IMR-90 (cell line): Measurements from ENCODE around the gene KRT7. TPM values are rescaled to one million over a fixed set of nuclear protein-coding genes. Genes with fewer than 3 reads are reported as not detected.

Experiments used
- ATAC-seq: fragments of 200-7000 bp; cut with Tn5 transposase; 2 replicates; pipeline ENCODE4 v1.9.1; 2020; ENCODE audit warnings: low read depth, mild to moderate bottlenecking, moderate library complexity
- BruUV-seq: library from RNA; stranded (reverse); fragments of 400-500 nt; replicated peaks from 2 replicates; lab custom pipeline; 2021; lab: Mats Ljungman, UMichigan
- CTCF ChIA-PET: fragments of 300-600 bp; formaldehyde crosslinking; extraction: SDS; loops from one replicate; lab custom pipeline; 2021; ENCODE audit warnings: antibody characterized with exemption; lab: Yijun Ruan, JAX
- POLR2A ChIA-PET: fragments of 300-600 bp; sonication (Branson Sonifier 250); formaldehyde crosslinking; loops from one replicate; lab custom pipeline; 2022; ENCODE audit warnings: antibody characterized with exemption; ENCODE audit not compliant: unreplicated experiment; lab: Charles Lee
- DNase-seq: peaks from one replicate; pipeline ENCODE4 v3.0.0; 2013
- H2AFZ ChIP-seq: replicated peaks from 2 replicates; pipeline ENCODE3; 2013; ENCODE audit warnings: low read length, mild to moderate bottlenecking; ENCODE audit not compliant: poor library complexity
- H2AK5ac ChIP-seq: 2 replicates; pipeline ENCODE4 v1.6.1; 2013; ENCODE audit warnings: low read depth, low read length, inconsistent platforms
- H2AK9ac ChIP-seq: replicated peaks from 2 replicates; pipeline ENCODE3; 2013; ENCODE audit warnings: mild to moderate bottlenecking, low read depth, low read length, moderate library complexity; ENCODE audit not compliant: poor library complexity
- H2BK120ac ChIP-seq: 2 replicates; pipeline ENCODE4 v1.6.1; 2013; ENCODE audit warnings: low read depth, low read length, inconsistent platforms
- H2BK15ac ChIP-seq: 3 replicates; pipeline ENCODE4 v1.6.1; 2013; ENCODE audit warnings: low read depth, low read length, inconsistent platforms
- H2BK20ac ChIP-seq: 2 replicates; pipeline ENCODE4 v1.6.1; 2013; ENCODE audit warnings: low read depth, mild to moderate bottlenecking, inconsistent platforms, low read length, moderate library complexity
- H2BK5ac ChIP-seq: 2 replicates; pipeline ENCODE4 v1.6.1; 2013; ENCODE audit warnings: mild to moderate bottlenecking, low read depth, low read length, inconsistent platforms; ENCODE audit not compliant: poor library complexity, severe bottlenecking
- H3K14ac ChIP-seq: replicated peaks from 2 replicates; pipeline ENCODE4 v1.6.1; 2013; ENCODE audit warnings: low read depth, low read length, inconsistent platforms
- H3K18ac ChIP-seq: 2 replicates; pipeline ENCODE4 v1.6.1; 2013; ENCODE audit warnings: low read depth, low read length, control low read depth
- H3K23ac ChIP-seq: 2 replicates; pipeline ENCODE4 v1.6.1; 2013; ENCODE audit warnings: low read depth, low read length, inconsistent platforms
- H3K27ac ChIP-seq: 2 replicates; pipeline ENCODE4 v1.5.1; 2013; ENCODE audit warnings: mild to moderate bottlenecking, control low read depth, low read length; ENCODE audit not compliant: insufficient read depth
- H3K27me3 ChIP-seq: 2 replicates; pipeline ENCODE4 v1.6.1; 2013; ENCODE audit warnings: low read length; ENCODE audit not compliant: control insufficient read depth, insufficient read depth
- H3K36me3 ChIP-seq: 2 replicates; pipeline ENCODE4 v1.6.1; 2013; ENCODE audit warnings: low read length, mixed read lengths; ENCODE audit not compliant: control insufficient read depth, insufficient read depth
- H3K4ac ChIP-seq: 2 replicates; pipeline ENCODE4 v1.6.1; 2013; ENCODE audit warnings: low read depth, low read length, inconsistent platforms
- H3K4me1 ChIP-seq: 2 replicates; pipeline ENCODE4 v1.6.1; 2013; ENCODE audit warnings: low read length, mixed read lengths; ENCODE audit not compliant: control insufficient read depth, insufficient read depth
- H3K4me2 ChIP-seq: 2 replicates; pipeline ENCODE4 v1.6.1; 2013; ENCODE audit warnings: low read depth, mild to moderate bottlenecking, control low read depth, low read length, moderate library complexity
- H3K4me3 ChIP-seq: 2 replicates; pipeline ENCODE4 v1.5.1; 2013; ENCODE audit warnings: low read depth, mild to moderate bottlenecking, control low read depth, low read length, moderate library complexity; ENCODE audit not compliant: insufficient read depth
- H3K56ac ChIP-seq: 2 replicates; pipeline ENCODE4 v1.6.1; 2013; ENCODE audit warnings: low read length, inconsistent platforms; ENCODE audit not compliant: insufficient read depth; ENCODE audit errors: extremely low read depth
- H3K79me1 ChIP-seq, 2 experiments: 2 replicates each; pipeline ENCODE4 v1.6.1; 2013; ENCODE audit warnings: low read length in 2 of 2, inconsistent platforms in 1 of 2, low read depth in 1 of 2
- H3K9ac ChIP-seq: 2 replicates; pipeline ENCODE4 v1.6.1; 2013; ENCODE audit warnings: low read depth, low read length, control low read depth
- H3K9me1 ChIP-seq: 2 replicates; pipeline ENCODE4 v1.6.1; 2013; ENCODE audit warnings: low read length, inconsistent platforms; ENCODE audit not compliant: insufficient read depth
- H3K9me3 ChIP-seq: 2 replicates; pipeline ENCODE4 v1.6.1; 2013; ENCODE audit warnings: low read length; ENCODE audit not compliant: control insufficient read depth, insufficient read depth
- H4K20me1 ChIP-seq: 2 replicates; pipeline ENCODE4 v1.6.1; 2013; ENCODE audit warnings: low read length, inconsistent platforms; ENCODE audit not compliant: insufficient read depth
- H4K5ac ChIP-seq: 2 replicates; pipeline ENCODE4 v1.6.1; 2013; ENCODE audit warnings: mild to moderate bottlenecking, low read depth, low read length, control low read depth
- H4K8ac ChIP-seq, 2 experiments: 2 replicates each; pipeline ENCODE4 v1.6.1; 2013; ENCODE audit warnings: low read depth in 2 of 2, low read length in 2 of 2, control low read depth in 1 of 2, inconsistent platforms in 1 of 2
- H4K91ac ChIP-seq: 2 replicates; pipeline ENCODE4 v1.6.1; 2013; ENCODE audit warnings: low read depth, low read length, inconsistent platforms; ENCODE audit not compliant: insufficient read depth
- RCOR1 ChIP-seq: IDR thresholded peaks from 2 replicates; pipeline ENCODE4 v1.6.1; 2012; ENCODE audit warnings: mild to moderate bottlenecking, low read length, improper control_type of control experiment; ENCODE audit not compliant: insufficient replicate concordance
- RFX5 ChIP-seq: IDR thresholded peaks from 2 replicates; pipeline ENCODE4 v1.8.0; 2012; ENCODE audit warnings: low read depth, mild to moderate bottlenecking, low read length, moderate library complexity
- WGBS, 2 experiments: methylation state at CpG; one replicate each; pipeline versions ENCODE4 v1.1.5 to v1.1.7; 2013; ENCODE audit warnings: missing lambda C conversion rate in 2 of 2; ENCODE audit not compliant: insufficient read length in 1 of 2; ENCODE audit errors: extremely low coverage in 2 of 2; 5-methylcytosine and 5-hydroxymethylcytosine counted together
- dilution Hi-C: fragments of 300-500 bp; cut with HindIII; formaldehyde crosslinking; loops from one replicate; pipeline ENCODE4 v1.14.3; 2018; ENCODE audit warnings: low sequenced_read_pairs; ENCODE audit not compliant: unreplicated experiment
- in situ Hi-C: fragments of 300-500 bp; cut with MboI; formaldehyde crosslinking; loops from 3 replicates; pipeline ENCODE4 v1.14.3; 2019; ENCODE audit warnings: low sequenced_read_pairs, inconsistent platforms, mixed read lengths
- intact Hi-C: fragments of 100-400 bp; cut with micrococcal nuclease; formaldehyde crosslinking; loops from 2 replicates; pipeline ENCODE4 v1.10.0; 2022
- polyA plus RNA-seq, 3 experiments: library from polyadenylated mRNA; depleted of rRNA; stranded (reverse); fragments of >200 nt; gene quantifications; 2 replicates each; pipeline ENCODE4 v1.2.3, GENCODE V29; 2012; ENCODE audit warnings: low replicate concordance in 1 of 3
- total RNA-seq: library from RNA; depleted of rRNA; stranded (reverse); fragments of >200 nt; gene quantifications from 2 replicates; pipeline ENCODE4 v1.2.3, GENCODE V29; 2012

Gene KRT7
- total and polyA plus RNA-seq, 2 of the 4 experiments (the other 2 are of a cell fraction) = 0.54 to 1.7 TPM

DNA sequence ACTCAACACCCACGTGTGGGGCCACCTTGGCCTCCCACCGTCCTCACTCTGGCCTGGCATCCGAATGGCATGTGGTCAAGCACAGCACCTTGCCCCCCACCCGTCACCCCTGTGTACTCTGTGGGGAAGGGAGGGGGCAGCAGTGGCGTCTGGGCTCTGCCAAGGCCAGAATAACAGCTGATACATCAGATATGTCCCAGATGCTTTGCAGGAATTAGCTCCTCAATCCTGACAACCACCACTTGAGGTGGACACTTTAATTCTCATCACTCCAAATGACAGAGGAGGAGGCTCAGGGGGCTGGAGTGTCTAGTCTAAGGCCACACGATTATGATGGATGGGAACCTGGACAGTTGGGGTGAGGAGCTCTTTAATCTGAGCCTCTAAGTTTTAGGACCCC, 39.5 kb upstream of the KRT7 start:
- Histone ChIP-seq H3K4me2 (no peak overlapping the region), H4K20me1 (no peaks in the 10 kb centered on the region), H3K18ac (peak overlapping the region; percentile 87), H3K27me3 (no peaks in the 10 kb centered on the region), H2AK5ac (peak overlapping the region; percentile 100), H4K5ac (peak overlapping the region; percentile 52), H3K56ac (no peak overlapping the region), H3K14ac (peak overlapping the region; percentile 91), H2BK5ac (peak overlapping the region; percentile 97), H2BK15ac (peak overlapping the region; percentile 93; the same call in 2 of the 3 replicates), H3K9ac (peak overlapping the region; percentile 19; the same call in 1 of the 2 replicates), H3K23ac (peak overlapping the region; percentile 26), H3K9me1 (peaks cover 53% of the 10 kb centered on the region), H3K9me3 (no peaks in the 10 kb centered on the region), H3K4me3 (no peak overlapping the region), H4K8ac (peak overlapping the region; percentile 61 to 97), H2BK20ac (peak overlapping the region; percentile 100), H3K4me1 (peaks cover 58% of the 10 kb centered on the region), H2AFZ (peak overlapping the region; percentile 6), H2AK9ac (peak overlapping the region; percentile 85), H3K79me1 (peaks cover 0 to 32% of the 10 kb centered on the region in 2 experiments; a peak in 2 of 4 replicates), H3K4ac (peak overlapping the region; percentile 99), H2BK120ac (peak overlapping the region; percentile 99), H4K91ac (peak overlapping the region; percentile 99), H3K27ac (peak overlapping the region; percentile 24; the same call in 1 of the 2 replicates), H3K36me3 (no peaks in the 10 kb centered on the region)
- CTCF ChIA-PET = interaction anchor here (0.7 to 1.3 kb wide), 2 partner anchors 20 to 112 kb away, joined by 3 to 5 read pairs; no protein-coding TSS in a partner anchor
- in situ Hi-C loops (no loop called here), intact Hi-C loops (no loop called here), dilution Hi-C loops (no loop called here)
- DNase-seq = no peak
- BruUV-seq = no TSS peak
- POLR2A ChIA-PET = interaction anchor here (1.0 kb wide), 1 partner anchor 9 kb away, joined by 3 read pairs; no protein-coding TSS in a partner anchor
- TF ChIP-seq RCOR1 = no peak
- TF ChIP-seq RFX5 = no peak
- ATAC-seq = no peak
- WGBS, 2 experiments = no CpG with 5 or more reads among the region's 6 CpGs
